CD4-positive, alpha-beta T cell treated with Interleukin-4 for 4 hours (primary cell): ENCODE measurements around the gene ARHGDIA.

ENCODE experiments used
- DNase-seq: peaks from one replicate; pipeline ENCODE4 v3.0.0-alpha.2; 2020

Gene ARHGDIA

DNA sequence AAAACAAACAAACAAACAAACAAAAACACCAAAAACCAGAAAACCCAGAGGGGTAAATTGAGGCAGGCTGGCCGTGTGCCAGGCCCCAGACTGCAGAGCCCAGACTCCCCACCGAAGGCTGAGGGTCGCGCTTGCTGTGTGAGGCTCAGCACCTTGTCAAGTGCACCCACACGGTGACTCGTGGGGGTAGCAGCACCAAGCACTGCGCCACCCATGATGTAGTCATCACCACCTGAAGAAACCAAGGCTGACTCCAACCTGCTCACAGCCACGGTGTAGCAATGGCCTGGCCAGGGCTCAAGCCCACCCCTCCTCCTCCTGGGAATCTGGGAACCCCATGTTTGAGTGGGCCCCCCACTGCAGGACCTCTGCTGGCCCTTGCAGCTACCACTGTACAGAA lies 50.0 kb downstream of the ARHGDIA start:
- DNase-seq: no peak

DNA sequence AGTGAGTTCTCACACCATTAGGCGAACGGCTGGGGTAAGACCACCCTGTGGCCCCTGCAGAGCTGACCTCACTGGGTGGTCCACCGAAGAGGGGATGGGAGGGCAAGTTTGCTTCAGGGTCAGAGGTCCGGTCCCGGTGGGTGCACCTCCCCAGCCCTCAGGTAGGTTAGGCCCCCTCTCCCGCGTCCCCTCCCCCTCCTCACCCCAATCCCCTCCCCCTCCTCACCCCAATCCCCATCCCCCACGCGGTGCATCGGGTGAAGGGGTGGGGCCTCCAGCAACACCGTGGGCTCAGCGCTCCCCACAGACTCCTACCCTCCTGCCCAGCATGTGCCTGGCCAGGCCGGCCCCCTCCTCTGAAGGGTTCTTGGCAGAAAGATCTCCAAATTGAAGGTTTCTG lies 51.4 kb downstream of the ARHGDIA start:
- no peak for DNase-seq

DNA sequence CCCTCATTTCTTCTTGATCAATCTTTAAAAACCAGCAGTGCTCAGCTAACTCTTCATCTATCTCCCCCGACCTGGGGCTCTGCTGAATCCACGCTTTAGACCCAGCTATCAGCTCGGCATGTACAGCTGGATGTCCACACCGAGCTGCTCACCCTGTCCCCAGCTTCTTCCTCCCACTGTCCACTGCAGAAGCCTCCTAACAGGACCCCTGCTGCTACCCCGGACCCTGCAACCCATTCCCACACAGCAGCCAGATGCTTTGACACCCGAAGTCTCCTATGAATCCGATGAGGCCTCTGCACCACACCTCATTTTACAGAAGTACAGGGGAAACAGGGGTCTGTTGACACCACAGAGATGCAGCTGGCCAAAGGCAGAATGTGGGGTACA lies 53.4 kb downstream of the ARHGDIA start:
- no peak for DNase-seq
